GM12874 (cell line): Measurements from ENCODE around the gene ENTPD2.

ENCODE experiments used
- TF ChIP-seq, protein P1 (sequence below): IDR thresholded peaks from 2 replicates; pipeline ENCODE4 v1.5.1; 2011; ENCODE audit warnings: low read depth, mild to moderate bottlenecking, control low read depth, low read length, moderate library complexity; ENCODE audit not compliant: insufficient read depth

ENTPD2 gene

DNA sequence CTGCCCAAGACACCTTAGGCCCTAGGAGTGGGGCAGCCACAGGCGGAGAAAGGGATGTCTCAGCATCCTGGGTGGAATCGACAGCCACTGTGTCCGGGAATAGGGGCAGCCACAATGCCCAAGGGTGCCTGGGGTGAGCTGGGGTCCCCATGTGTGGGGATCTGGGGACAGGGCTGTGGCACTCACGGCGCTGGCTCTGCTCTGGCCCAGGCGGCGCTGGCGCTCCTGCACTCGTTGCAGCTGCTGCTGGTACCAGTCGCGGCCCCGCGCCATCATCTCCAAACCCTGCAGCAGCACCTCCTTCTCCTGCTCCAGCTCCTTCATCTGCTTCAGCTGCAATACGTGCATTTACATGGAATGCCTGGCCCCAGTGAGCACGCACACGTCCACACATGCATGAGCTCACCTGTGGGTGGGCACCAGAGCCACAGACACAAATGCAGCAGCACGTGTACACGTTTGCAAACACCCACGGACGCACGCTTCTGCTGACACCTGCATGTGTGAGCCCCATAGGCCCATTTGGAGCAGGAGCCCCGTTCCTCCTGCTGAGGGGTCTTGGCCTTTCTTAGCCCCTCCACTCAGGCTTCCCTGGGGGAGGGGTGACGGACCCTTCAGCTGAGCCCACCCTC is 11.6 kb upstream of the ENTPD2 start:
- TF ChIP-seq, protein P1, sequence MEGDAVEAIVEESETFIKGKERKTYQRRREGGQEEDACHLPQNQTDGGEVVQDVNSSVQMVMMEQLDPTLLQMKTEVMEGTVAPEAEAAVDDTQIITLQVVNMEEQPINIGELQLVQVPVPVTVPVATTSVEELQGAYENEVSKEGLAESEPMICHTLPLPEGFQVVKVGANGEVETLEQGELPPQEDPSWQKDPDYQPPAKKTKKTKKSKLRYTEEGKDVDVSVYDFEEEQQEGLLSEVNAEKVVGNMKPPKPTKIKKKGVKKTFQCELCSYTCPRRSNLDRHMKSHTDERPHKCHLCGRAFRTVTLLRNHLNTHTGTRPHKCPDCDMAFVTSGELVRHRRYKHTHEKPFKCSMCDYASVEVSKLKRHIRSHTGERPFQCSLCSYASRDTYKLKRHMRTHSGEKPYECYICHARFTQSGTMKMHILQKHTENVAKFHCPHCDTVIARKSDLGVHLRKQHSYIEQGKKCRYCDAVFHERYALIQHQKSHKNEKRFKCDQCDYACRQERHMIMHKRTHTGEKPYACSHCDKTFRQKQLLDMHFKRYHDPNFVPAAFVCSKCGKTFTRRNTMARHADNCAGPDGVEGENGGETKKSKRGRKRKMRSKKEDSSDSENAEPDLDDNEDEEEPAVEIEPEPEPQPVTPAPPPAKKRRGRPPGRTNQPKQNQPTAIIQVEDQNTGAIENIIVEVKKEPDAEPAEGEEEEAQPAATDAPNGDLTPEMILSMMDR, result no peak

DNA sequence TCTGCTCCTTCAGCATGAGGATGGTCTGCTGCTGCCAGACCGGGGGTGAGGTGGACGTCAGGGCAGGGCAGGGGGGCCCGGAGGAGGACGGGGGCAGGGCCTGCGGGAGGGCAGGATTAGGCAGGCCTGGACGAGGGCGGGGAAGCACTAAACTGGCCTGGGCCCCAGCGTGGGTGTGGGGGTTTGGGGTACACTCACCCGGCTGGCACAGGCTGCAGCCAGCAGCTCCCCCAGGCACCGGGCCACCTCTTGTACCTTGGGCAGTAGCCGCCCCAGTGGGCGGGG is 11.0 kb upstream of the ENTPD2 start:
- TF ChIP-seq, protein P1, result no peak

DNA sequence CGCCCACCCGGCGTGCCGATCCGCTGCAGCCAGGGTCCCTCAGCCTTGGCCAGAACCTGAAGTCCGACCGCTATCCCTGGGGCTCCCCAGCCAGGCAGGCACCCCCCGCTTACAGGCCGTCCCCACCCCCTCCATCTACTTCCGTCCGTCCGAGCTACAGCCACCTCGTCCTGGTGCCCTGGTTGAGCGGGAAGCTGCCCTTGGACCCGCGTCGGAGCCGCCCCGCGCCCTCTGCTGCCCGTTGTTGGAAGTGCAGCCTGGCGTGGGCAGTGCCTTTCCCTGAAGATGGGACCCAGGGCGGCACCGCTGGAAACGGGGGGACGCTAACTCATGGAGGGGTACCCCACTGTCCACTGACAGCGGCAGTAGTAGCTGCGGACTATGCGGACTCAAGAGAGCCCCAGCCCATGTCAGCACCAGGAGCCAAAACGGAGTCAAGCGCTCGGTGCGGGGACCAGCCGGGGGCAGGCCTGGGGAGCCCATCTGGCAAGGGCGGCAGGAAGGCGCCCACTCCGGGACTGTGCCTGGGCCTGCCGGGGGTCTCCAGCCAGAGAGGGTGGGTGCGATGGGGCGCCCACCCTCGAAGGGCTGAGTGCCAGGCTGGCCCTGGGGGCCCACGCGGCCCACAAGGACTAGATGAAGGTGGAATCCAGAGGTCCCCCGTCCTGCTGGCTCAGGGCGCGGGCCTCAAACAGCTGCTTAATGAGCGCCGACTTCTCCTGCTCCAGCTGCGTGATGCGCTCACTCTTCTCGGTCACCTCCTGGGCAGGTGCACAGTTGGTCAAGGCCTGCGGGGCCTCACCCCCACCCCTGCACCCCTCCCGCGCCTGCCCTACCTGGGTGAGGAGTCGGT is 10.4 kb upstream of the ENTPD2 start:
- TF ChIP-seq, protein P1, result peak; percentile 98

DNA sequence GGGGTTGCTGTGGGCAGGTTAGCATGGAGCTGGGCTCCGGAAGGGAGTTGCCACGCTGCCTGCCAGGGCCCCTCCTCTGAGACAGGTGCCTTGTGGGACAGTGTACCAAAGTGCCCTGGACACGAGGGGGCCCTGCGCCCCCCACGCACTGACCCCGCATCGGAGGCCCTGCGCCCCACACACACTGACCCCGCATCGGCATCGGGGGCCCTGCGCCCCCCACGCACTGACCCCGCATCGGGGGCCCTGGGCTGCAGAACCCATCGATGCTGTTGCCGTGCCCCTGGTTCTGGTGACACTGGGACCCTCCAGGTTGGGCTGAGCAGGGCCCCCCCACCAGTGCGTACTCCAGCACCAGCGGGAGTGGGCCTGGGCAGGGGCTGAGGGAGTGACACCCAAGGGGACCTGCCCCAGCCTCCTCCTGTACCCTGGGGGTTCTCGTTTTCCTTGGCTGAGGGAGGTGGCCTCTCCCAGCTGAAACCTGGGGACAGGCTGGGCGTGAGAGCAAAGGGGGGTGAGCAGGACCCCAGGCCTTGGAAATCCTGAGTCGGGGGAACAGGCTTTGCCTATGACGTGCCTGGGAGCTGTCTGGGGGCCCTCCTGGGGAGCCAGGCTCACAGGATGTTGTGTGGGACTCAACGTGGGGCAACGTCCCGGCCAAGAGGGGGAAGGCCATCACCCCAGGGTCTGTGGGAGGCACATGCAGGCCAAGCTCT is 9.6 kb upstream of the ENTPD2 start:
- TF ChIP-seq, protein P1, result no peak

DNA sequence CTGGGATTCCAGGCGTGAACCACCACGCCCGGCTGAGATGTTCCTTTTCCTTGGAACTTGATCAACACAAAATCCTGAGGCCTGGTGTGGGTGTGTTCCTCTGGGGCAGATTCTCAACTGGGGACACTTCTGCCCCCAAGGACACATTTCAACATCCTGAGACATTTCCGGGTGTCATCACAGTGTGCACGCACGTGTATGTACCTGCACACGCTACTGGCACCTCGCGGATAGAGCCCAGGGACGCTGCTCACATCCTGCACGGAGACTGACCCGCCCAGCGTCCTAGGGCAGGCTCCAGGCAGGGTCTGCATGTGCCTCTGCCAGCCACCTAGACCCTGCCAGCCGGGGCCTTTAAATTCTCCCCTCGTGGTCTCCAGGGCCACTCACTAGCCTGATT is 8.5 kb upstream of the ENTPD2 start:
- TF ChIP-seq, protein P1, result no peak

DNA sequence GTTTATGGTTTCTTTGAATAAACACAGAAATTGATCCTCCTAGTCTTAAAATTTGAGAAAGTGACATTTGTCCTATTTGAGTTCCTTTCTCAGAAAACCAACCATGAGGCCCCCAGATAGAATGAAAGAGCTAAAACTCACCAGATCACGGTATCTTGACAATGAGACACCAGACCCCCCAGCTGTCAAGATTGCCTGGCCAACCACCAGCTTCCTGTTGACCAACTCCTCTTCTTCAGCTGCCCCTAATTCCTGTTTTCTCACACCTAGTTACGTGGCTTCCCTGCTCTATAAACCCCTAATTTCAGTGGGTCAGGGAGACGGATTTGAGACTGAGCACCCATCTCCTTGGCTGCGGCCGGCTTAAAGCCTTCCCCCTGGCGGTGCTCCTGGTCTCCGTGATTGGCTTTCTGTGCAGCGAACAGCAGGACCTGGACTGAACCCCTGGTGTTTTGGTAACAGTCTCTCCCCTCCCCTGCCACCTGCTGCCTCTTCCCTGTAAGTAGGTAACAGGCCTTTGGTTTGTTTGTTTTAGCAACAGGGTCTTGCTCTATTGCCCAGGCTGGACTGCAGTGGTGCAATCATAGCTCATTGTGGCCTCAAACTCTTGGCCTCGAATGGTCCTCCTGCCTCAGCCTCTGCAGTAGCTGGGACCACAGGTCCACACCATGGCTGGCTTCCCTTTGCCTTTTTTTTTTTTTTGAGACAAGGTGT is 4.8 kb upstream of the ENTPD2 start:
- TF ChIP-seq, protein P1, result no peak

DNA sequence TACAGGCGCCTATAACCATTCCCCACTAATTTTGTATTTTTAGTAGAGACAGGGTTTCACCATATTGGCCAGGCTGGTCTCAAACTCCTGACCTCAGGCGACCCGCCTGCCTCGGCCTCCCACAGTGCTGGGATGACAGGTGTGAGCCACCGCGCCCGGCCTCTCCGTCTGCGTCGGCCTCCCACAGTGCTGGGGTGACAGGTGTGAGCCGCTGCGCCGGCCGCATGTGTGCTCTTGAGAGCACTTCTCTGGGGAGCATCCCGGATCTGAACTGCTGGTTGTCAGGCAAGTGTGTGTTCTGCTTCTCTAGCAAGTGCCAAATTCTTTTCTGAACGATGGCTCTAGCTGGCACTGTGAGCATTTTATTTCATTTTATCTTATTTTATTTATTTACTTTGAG is 3.7 kb upstream of the ENTPD2 start:
- TF ChIP-seq, protein P1, result no peak
